Neural cell (in vitro differentiated cells): ENCODE data around the gene SLC18A3. TPM values are rescaled to one million over a fixed set of nuclear protein-coding genes. Genes with fewer than 3 reads are reported as not detected.

Source experiments
- H2AFZ ChIP-seq: fragments of 200-600, 300-800 bp; sonication (generic), shearing (Covaris generic); 2 replicates; pipeline ENCODE4 v1.6.0; 2014; ENCODE audit warnings: low read depth, mild to moderate bottlenecking, antibody characterized with exemption, low read length, moderate library complexity
- H3F3A ChIP-seq: fragments of 200-600 bp; shearing (Covaris generic); 2 replicates; pipeline ENCODE4 v1.6.1; 2016; ENCODE audit warnings: mild to moderate bottlenecking, moderate library complexity, mixed read lengths, antibody characterized with exemption, low read length; ENCODE audit not compliant: insufficient read depth, poor library complexity, severe bottlenecking
- H3K27ac ChIP-seq: fragments of 200-600, 300-800 bp; sonication (generic), shearing (Covaris generic); 2 replicates; pipeline ENCODE4 v1.5.1; 2014; ENCODE audit warnings: mild to moderate bottlenecking, low read length, moderate library complexity
- H3K27me3 ChIP-seq: fragments of 300-800, 200-600 bp; sonication (generic), shearing (Covaris generic); 2 replicates; pipeline ENCODE4 v1.6.0; 2014; ENCODE audit warnings: mild to moderate bottlenecking, low read depth, low read length, moderate library complexity; ENCODE audit not compliant: insufficient read depth
- H3K36me3 ChIP-seq: fragments of 300-800, 200-600 bp; sonication (generic), shearing (Covaris generic); 2 replicates; pipeline ENCODE4 v1.5.1; 2014; ENCODE audit warnings: mild to moderate bottlenecking, antibody characterized with exemption, low read length, moderate library complexity; ENCODE audit not compliant: insufficient read depth
- H3K4me2 ChIP-seq: fragments of 300-800, 200-600 bp; sonication (generic), shearing (Covaris generic); 2 replicates; pipeline ENCODE4 v1.6.0; 2014; ENCODE audit warnings: mild to moderate bottlenecking, low read length
- H3K4me3 ChIP-seq: fragments of 300-800, 200-600 bp; sonication (generic), shearing (Covaris generic); 2 replicates; pipeline ENCODE4 v1.5.1; 2014; ENCODE audit warnings: mild to moderate bottlenecking, low read length, moderate library complexity
- H3K79me2 ChIP-seq: fragments of 200-600 bp; shearing (Covaris generic); replicated peaks from 2 replicates; pipeline ENCODE4 v1.6.0; 2014; ENCODE audit warnings: mild to moderate bottlenecking, low read length, moderate library complexity; ENCODE audit not compliant: insufficient read depth
- H3K9ac ChIP-seq: fragments of 300-800, 200-600 bp; sonication (generic), shearing (Covaris generic); 2 replicates; pipeline ENCODE4 v1.6.1; 2016; ENCODE audit warnings: mild to moderate bottlenecking, low read length, mixed read lengths
- H3K9me2 ChIP-seq: fragments of 200-600 bp; shearing (Covaris generic); 2 replicates; pipeline ENCODE4 v1.6.1; 2016; ENCODE audit warnings: mild to moderate bottlenecking, low read length, mixed read lengths; ENCODE audit not compliant: insufficient read depth
- H3K9me3 ChIP-seq: fragments of 200-600, 300-800 bp; sonication (generic), shearing (Covaris generic); 2 replicates; pipeline ENCODE4 v1.6.1; 2016; ENCODE audit warnings: mild to moderate bottlenecking, mixed run types, low read length, moderate library complexity, mixed read lengths
- H4K20me1 ChIP-seq: fragments of 200-600 bp; shearing (Covaris generic); 2 replicates; pipeline ENCODE4 v1.6.1; 2016; ENCODE audit warnings: mild to moderate bottlenecking, mixed run types; ENCODE audit not compliant: insufficient read depth
- CTCF ChIP-seq: fragments of 450-650 bp; IDR thresholded peaks from 2 replicates; pipeline ENCODE4 v1.5.1; 2014; ENCODE audit warnings: antibody characterized with exemption, mild to moderate bottlenecking, moderate library complexity; ENCODE audit not compliant: poor library complexity, severe bottlenecking
- MXI1 ChIP-seq: fragments of 450-650 bp; conservative IDR thresholded peaks from 2 replicates; pipeline ENCODE4 v1.6.1; 2014; ENCODE audit warnings: antibody characterized with exemption, mild to moderate bottlenecking; ENCODE audit not compliant: poor library complexity, severe bottlenecking
- RAD21 ChIP-seq: fragments of 450-650 bp; conservative IDR thresholded peaks from 2 replicates; pipeline ENCODE4 v1.6.1; 2014; ENCODE audit warnings: antibody characterized with exemption, mild to moderate bottlenecking, moderate library complexity
- REST ChIP-seq: IDR thresholded peaks from 2 replicates; pipeline ENCODE4 v1.6.1; 2012; ENCODE audit warnings: borderline replicate concordance
- SMC3 ChIP-seq: fragments of 450-650 bp; conservative IDR thresholded peaks from 2 replicates; pipeline ENCODE4 v1.6.1; 2014; ENCODE audit warnings: antibody characterized with exemption, mild to moderate bottlenecking, moderate library complexity; ENCODE audit not compliant: poor library complexity
- polyA plus RNA-seq: library from polyadenylated mRNA; depleted of rRNA; stranded (reverse); fragments of >200 nt; gene quantifications from 2 replicates; pipeline ENCODE4 v1.2.3, GENCODE V29; 2014

The SLC18A3 gene
- polyA plus RNA-seq, 1 donor from 2014 or later, result not detected

DNA sequence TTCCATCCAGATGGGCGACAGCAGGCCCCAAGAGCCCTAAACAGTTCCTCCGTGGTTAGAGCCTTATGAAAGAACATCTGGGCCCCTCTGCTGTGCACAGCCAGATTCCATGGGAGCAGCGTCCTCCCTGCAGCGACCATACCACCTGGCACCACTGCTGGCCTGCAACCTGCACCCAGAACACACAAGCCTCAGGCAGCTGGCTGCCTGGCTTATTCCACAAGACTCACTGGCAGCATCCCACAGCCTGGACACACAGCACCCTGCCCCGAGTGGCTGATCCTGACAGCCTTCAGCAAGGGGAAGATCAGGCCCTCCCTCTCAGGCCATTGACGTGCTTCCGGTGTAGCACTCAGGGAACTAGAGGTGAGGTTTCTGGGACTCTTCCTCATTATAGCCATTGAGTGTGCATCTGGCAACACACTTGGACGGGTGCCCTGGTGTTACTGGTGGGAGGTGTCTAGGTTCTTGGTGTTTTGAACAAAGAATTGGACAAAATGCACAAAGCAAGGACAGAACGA, 37.5 kb upstream of the SLC18A3 start (continued):
- TF ChIP-seq REST (no peak), MXI1 (no peak), SMC3 (no peak)

- H3K9ac ChIP-seq, result no peak overlapping the region
- no peaks in the 10 kb centered on the region for H3K79me2 ChIP-seq
- TF ChIP-seq MXI1 (no peak), RAD21 (no peak), CTCF (no peak), REST (no peak)
- no peaks in the 10 kb centered on the region for H3K27me3 ChIP-seq
- H2AFZ ChIP-seq, result no peak overlapping the region
- H4K20me1 ChIP-seq, result no peaks in the 10 kb centered on the region
- no peaks in the 10 kb centered on the region for H3K9me2 ChIP-seq
- H3K4me3 ChIP-seq, result no peak overlapping the region
- no peak overlapping the region for H3K27ac ChIP-seq
- no peaks in the 10 kb centered on the region for H3K9me3 ChIP-seq
- no peak overlapping the region for H3K4me2 ChIP-seq
- no peaks in the 10 kb centered on the region for H3K36me3 ChIP-seq
- no peaks in the 10 kb centered on the region for H3F3A ChIP-seq
Observed at GRCh38 chr10:49575489-49576072, 34.5 kb upstream of the SLC18A3 start.
